Measurements from ENCODE around the gene SMCR8.

The SMCR8 gene

DNA sequence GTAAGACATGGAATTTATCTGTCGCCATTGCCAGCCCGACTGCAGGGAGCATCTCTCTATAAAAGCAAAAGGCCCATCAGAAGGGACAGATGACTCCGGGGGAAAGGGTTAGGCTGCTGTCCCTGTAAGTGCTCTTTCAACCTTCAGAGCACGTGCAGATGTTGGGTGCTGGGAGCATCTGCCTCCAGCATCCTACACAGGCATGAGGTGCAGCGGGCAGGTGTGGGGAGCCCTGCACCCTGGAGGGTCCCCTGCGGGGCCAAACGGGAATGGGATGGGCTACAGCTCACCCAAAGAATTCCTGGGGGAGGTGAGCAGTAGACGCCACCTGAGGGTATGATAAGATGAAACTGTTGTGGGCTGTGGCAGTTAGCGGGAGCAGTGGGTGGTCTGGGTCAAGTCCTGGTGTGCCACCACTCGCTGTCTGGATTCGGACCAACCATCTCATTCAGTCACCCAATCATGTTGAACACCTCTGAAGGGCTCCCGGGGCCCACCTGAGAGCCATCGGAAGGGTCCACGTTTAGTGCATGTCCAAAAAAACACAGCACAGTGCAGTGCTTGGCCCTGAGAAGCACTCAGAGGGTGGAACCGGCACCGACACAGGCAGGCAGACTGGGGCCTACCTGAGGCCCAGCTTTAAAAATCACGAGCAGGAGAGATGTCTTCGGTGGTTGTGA lies 3.8 kb downstream of the SMCR8 start:
- H3K4me3 ChIP-seq (ENCODE audit: control insufficient read depth, low read depth, low read length), result no peak overlapping the region
- no peak for DNase-seq (ENCODE audit: low read depth)
- TF ChIP-seq, protein P1, sequence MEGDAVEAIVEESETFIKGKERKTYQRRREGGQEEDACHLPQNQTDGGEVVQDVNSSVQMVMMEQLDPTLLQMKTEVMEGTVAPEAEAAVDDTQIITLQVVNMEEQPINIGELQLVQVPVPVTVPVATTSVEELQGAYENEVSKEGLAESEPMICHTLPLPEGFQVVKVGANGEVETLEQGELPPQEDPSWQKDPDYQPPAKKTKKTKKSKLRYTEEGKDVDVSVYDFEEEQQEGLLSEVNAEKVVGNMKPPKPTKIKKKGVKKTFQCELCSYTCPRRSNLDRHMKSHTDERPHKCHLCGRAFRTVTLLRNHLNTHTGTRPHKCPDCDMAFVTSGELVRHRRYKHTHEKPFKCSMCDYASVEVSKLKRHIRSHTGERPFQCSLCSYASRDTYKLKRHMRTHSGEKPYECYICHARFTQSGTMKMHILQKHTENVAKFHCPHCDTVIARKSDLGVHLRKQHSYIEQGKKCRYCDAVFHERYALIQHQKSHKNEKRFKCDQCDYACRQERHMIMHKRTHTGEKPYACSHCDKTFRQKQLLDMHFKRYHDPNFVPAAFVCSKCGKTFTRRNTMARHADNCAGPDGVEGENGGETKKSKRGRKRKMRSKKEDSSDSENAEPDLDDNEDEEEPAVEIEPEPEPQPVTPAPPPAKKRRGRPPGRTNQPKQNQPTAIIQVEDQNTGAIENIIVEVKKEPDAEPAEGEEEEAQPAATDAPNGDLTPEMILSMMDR (conservative IDR thresholded peaks at IDR 0.05; ENCODE audit: control insufficient read depth, insufficient read depth, low read depth, low read length), result no peak

DNA sequence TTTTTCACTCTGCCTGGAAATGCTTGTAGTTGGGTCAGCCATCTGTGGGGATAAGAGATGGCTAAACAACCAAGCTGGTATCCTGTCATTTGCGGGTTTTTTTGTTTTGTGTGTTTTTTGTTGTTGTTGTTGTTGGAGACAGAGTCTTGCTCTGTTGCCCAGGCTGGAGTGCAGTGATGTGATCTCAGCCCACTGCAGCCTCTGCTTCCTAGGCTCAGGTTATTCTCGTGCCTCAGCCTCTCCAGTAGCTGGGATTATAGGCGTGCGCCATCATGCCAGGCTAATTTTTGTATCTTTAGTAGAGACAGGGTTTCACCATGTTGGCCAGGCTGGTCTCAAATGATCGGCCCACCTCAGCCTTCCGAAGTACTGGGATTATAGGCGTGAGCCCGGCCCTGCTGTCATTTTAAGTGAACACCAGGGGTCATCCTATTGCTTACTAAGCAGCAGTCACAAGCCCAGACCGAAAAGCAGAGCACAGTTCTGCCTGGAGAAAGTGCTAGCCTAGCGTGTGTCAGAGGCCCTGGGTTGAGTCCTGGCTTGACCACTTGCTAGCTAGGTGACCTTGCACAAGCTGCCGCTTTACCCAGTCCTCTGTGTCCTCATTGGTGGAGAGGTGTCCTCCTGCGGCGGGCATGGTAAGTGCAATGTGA lies 4.6 kb downstream of the SMCR8 start:
- TF ChIP-seq, protein P1 (conservative IDR thresholded peaks at IDR 0.05; ENCODE audit: control insufficient read depth, insufficient read depth, low read depth, low read length), result peak; percentile 61

DNA sequence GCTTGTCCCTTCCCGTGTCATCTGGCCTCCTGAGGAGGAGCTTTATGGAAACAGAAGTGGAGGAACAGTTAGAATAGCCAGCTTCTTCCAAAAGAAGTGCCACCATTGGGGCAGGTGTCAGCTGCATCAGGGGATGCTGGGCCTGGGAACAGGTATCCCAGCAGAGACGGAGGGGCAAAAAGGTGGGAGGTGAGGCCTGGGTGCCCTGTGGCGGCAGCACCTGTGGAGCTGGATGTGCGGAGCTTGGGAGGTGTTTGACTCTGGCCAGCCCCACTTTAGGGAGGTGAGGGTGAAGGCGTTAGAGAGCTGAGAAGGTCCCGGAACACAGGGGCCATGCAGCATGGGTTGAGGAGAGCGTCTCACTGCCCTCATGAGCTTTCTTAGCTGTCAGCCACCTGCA lies 5.2 kb downstream of the SMCR8 start:
- TF ChIP-seq, protein P1 (conservative IDR thresholded peaks at IDR 0.05; ENCODE audit: control insufficient read depth, insufficient read depth, low read depth, low read length), result no peak
- no peak overlapping the region for H3K4me3 ChIP-seq (ENCODE audit: control insufficient read depth, low read depth, low read length)
- no peak for DNase-seq (ENCODE audit: low read depth)

More for the DNA sequence above, 4.6 kb downstream of the SMCR8 start:
- H3K4me3 ChIP-seq (ENCODE audit: control insufficient read depth, low read depth, low read length), result no peak overlapping the region
- peak; percentile 78 for DNase-seq (ENCODE audit: low read depth)

DNA sequence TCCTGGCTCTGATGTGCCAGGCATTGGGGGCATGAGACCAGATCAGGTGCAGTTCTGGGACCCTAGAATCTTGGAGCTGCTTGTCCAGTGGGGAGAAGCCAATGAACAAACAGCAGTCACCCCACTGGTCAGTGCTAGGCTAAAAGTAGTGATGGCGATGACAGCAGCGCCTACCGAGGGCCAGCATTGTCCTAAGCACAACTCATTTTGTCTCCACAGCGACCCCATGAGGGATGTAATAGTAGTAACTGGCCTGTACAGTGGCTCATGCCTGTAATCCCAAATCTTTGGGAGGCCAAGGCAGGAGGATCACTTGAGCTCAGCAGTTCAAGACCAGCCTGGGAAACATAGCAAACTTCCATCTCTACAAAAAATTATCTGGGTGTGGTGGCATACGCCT lies 6.2 kb downstream of the SMCR8 start:
- DNase-seq (ENCODE audit: low read depth), result peak; percentile 38
- no peak overlapping the region for H3K4me3 ChIP-seq (ENCODE audit: control insufficient read depth, low read depth, low read length)
- TF ChIP-seq, protein P1 (conservative IDR thresholded peaks at IDR 0.05; ENCODE audit: control insufficient read depth, insufficient read depth, low read depth, low read length), result peak; percentile 22

DNA sequence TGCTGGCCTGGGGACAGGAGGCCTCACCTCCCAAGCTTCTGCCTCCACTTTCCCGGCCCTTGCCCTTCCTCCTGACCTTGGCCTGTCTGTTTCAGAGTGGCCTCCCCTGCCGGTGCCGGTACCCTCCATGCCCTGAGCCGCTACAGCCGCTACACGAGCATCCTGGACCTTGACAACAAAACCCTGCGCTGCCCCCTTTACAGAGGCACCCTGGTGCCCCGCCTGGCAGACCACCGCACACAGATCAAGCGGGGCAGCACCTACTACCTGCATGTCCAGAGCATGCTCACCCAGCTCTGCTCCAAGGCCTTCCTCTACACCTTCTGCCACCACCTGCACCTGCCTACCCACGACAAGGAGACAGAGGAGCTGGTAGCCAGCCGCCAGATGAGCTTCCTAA lies 7.4 kb downstream of the SMCR8 start:
- H3K4me3 ChIP-seq (ENCODE audit: control insufficient read depth, low read depth, low read length), result no peak overlapping the region
- TF ChIP-seq, protein P1 (conservative IDR thresholded peaks at IDR 0.05; ENCODE audit: control insufficient read depth, insufficient read depth, low read depth, low read length), result no peak
- DNase-seq (ENCODE audit: low read depth), result no peak

DNA sequence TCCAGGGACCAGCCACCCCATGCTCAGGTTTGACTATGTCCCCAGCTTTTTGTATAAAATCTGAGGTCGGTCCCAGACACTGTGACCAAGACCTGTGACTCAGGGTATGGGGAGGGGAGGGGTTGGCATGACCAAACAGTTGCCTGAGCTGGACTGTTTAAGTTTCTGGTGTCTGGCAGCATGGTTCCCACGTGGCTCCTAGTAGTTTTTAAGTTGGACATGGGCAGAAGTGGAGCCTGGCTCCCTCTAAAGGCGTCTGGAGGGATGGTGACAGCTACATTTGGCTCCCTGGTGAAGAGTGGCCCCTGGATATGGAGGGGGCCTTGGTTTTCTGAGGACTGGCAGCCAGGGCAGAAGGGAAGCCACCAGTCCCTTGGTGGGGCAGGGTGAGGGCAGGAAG lies 7.9 kb downstream of the SMCR8 start:
- peak; percentile 53 for DNase-seq (ENCODE audit: low read depth)
- no peak overlapping the region for H3K4me3 ChIP-seq (ENCODE audit: control insufficient read depth, low read depth, low read length)

More for the DNA sequence above, 7.9 kb downstream of the SMCR8 start:
- TF ChIP-seq, protein P1 (conservative IDR thresholded peaks at IDR 0.05; ENCODE audit: control insufficient read depth, insufficient read depth, low read depth, low read length), result peak; percentile 13

Data from fibroblast of mammary gland (primary cell).